Hepatocyte (in vitro differentiated cells): Measurements from ENCODE around the gene IL27RA.

ENCODE experiments used
- EZH2phosphoT487 ChIP-seq: fragments of 200-600 bp; sonication (generic); IDR thresholded peaks from one replicate; pipeline ENCODE4 v1.6.1; 2018; ENCODE audit warnings: antibody characterized with exemption, mild to moderate bottlenecking, low read depth, moderate library complexity; ENCODE audit not compliant: unreplicated experiment, severe bottlenecking
- TF ChIP-seq, protein P1 (sequence below): fragments of 200-600 bp; sonication (generic); IDR thresholded peaks from 2 replicates; pipeline ENCODE4 v1.5.1; 2016; ENCODE audit warnings: antibody characterized with exemption, mild to moderate bottlenecking; ENCODE audit not compliant: poor library complexity

DNA sequence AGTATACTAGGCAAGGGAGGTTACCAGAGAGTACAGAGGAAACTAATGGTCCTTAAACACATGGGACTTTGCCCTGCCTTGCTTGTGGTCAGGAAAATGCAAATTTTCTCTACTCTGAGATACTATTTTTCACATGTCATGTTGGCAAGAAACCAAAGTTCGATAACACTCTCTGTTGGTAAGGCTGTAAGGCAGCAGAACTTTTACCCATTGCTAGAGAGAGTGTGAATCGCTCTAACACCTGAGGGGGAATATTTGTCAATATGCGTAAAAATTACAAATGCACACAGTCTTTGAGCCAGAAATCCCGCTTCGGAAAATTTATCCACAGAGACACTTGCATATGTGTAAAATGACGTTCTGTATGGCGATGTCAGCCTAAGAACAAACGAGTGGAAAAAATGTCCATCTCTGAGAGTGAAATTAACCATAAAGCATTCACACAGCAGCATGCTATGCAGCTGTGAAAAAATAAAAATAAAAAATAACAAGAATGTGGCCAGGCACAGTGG, 16.0 kb upstream of the IL27RA start:
- TF ChIP-seq, protein P1, sequence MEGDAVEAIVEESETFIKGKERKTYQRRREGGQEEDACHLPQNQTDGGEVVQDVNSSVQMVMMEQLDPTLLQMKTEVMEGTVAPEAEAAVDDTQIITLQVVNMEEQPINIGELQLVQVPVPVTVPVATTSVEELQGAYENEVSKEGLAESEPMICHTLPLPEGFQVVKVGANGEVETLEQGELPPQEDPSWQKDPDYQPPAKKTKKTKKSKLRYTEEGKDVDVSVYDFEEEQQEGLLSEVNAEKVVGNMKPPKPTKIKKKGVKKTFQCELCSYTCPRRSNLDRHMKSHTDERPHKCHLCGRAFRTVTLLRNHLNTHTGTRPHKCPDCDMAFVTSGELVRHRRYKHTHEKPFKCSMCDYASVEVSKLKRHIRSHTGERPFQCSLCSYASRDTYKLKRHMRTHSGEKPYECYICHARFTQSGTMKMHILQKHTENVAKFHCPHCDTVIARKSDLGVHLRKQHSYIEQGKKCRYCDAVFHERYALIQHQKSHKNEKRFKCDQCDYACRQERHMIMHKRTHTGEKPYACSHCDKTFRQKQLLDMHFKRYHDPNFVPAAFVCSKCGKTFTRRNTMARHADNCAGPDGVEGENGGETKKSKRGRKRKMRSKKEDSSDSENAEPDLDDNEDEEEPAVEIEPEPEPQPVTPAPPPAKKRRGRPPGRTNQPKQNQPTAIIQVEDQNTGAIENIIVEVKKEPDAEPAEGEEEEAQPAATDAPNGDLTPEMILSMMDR: no peak
- no peak for TF ChIP-seq EZH2phosphoT487
